Psoas muscle (tissue), 8 donors: ENCODE results near the gene KRT9. TPM values are rescaled to one million over a fixed set of nuclear protein-coding genes. Genes with fewer than 3 reads are reported as not detected.

ENCODE experiments used
- ATAC-seq, 4 donors: fragments of 200-7000 bp; cut with Tn5 transposase; one replicate each; pipeline ENCODE4 v1.9.1; 2020; ENCODE audit warnings: moderate library complexity in 3 of 4, mild to moderate bottlenecking in 2 of 4
- DNase-seq, 2 donors: peaks; one replicate each; pipeline ENCODE4 v3.0.0-alpha.2; 2020
- H3K27ac ChIP-seq: fragments of 200-600 bp; one replicate; pipeline ENCODE4 v1.8.0; 2022
- H3K27me3 ChIP-seq, 3 donors: fragments of 200-600 bp in 1 of 3; one replicate each; pipeline versions ENCODE4 v1.6.1 to v1.8.0; 2013 to 2022; ENCODE audit warnings: low read length in 2 of 3, mild to moderate bottlenecking in 2 of 3, moderate library complexity in 1 of 3; ENCODE audit not compliant: insufficient read depth in 3 of 3
- H3K36me3 ChIP-seq, 2 donors: fragments of 200-600 bp in 1 of 2; one replicate each; pipeline versions ENCODE4 v1.6.1 to v1.8.0; 2013 to 2022; ENCODE audit warnings: low read depth in 1 of 2, mild to moderate bottlenecking in 1 of 2, moderate library complexity in 1 of 2; ENCODE audit not compliant: insufficient read depth in 1 of 2
- H3K4me1 ChIP-seq: fragments of 200-600 bp; one replicate; pipeline ENCODE4 v1.8.0; 2022
- H3K4me3 ChIP-seq: fragments of 200-600 bp; one replicate; pipeline ENCODE4 v1.8.0; 2022; ENCODE audit warnings: mild to moderate bottlenecking
- H3K9me3 ChIP-seq: fragments of 200-600 bp; one replicate; pipeline ENCODE4 v1.8.0; 2022
- WGBS, 3 donors: extraction: QIAGEN DNeasy Blood & Tissue Kit; methylation state at CpG; one replicate each; pipeline versions ENCODE4 v1.1.6 to v1.1.7; 2013; 5-methylcytosine and 5-hydroxymethylcytosine counted together
- intact Hi-C, 2 donors: fragments of 100-400 bp; cut with DNase I; formaldehyde crosslinking; loops; one replicate each; pipeline versions ENCODE4 v1.11.0 to v1.14.2; 2022
- polyA plus RNA-seq, 3 donors: library from polyadenylated mRNA; stranded (reverse); fragments of 200-250 nt; gene quantifications; one replicate each; pipeline ENCODE4 v1.2.3, GENCODE V29; 2013
- total RNA-seq, 4 donors: library from RNA; stranded (reverse); fragmentation: NEBNext Ultra II Directional in 2 of 4; extraction: Animal tissue kit (Norgen Biotek cat#: 25700) in 2 of 4; gene quantifications; one replicate each; pipeline versions ENCODE4 v1.2.1 to v1.2.4, GENCODE V29; 2021 to 2023
- TF ChIP-seq, protein P1 (sequence below): fragments of 200-600 bp; IDR thresholded peaks from one replicate; pipeline ENCODE4 v1.8.0; 2022; ENCODE audit warnings: antibody characterized with exemption
- donor health status: healthy with polysubstance abuse.
- donor health status: DM: no; HTN: no; CAD: no; lungs with moderate emphysema.
- donor health status: Bipolar disorder and iron deficiency.
- donor health status: healthy.
- donor health status: DM: yes; HTN: yes; CAD: no.
- donor health status: DM: no; HTN: no; CAD: no.
- donor health status: DM: no; HTN: no; CAD: no.
- donor health status: DM: yes; HTN: yes; CAD: no.

KRT9 gene
- total and polyA plus RNA-seq, 7 donors, result 0.01 TPM; not detected in 6

DNA sequence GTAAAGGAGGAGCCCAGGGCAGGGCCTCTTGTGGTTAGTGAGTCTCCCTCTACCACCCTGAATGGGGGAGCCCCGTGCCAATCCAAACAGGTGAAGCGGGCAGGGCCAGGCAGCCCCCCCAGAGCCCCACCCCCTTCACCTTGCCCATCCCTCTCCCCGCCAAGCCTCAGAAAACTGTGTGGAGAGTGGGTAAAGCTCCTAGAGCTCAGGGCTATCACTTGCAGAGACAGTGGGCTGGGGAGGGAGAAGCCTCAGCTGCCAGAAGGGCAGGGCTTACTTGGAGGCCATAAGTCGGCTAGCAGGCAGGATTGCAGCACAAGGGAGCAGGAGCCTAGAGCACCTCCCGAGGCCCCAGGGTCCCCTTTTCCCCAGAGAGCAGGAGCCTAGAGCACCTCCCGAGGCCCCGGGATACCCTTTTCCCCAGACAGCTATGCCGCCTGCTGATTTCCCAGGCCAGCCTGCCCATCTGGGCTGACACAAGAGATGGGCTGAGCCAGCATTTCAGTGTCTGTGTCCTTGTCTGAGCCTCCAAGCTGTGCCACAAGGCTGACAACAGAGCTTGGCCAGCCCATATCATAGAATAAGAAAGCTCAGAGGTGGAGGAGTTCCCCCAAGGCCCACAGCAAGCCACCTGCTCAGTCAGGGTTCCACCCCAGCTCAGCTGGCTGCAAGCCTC is 21.6 kb upstream of the KRT9 start:
- H3K4me3 ChIP-seq, result no peak overlapping the region
- WGBS, 3 donors, result 52 to 59% (median 54%) methylated on average over 6 to 8 of the region's 8 CpGs

DNA sequence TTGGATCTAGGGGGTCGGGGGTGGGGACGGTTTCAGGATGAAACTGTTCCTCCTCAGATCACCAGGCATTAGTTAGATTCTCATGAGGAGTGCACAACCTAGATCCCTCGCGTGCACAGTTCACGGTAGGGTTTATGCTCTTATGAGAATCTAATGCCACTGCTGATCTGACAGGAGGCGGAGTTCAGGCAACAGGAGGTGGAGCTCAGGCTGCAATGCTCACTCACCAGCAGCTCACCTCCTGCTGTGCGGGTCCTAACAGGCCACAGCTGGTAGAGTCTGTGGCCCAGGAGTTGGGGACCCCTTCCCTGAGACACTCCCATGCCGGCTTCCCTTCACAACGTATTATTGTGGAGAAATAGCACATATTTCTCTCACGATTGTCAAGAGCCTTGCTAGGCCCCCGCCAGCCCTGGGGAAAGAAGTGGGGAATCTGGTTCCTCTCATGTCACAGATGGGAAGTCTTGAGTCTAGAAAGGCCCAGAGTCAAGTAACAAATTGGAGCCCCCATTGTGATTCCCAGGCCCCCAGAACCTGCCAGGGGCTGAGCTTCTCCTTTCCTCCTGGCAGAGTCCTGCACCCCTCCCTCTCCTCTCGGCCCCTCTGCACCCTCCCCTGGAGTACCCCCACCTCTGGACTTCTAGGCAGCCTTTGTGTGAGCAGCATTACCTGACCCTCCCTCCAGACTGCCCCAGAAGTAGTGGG is 20.9 kb upstream of the KRT9 start:
- H3K36me3 ChIP-seq, result no peaks in the 10 kb centered on the region
- TF ChIP-seq, protein P1, sequence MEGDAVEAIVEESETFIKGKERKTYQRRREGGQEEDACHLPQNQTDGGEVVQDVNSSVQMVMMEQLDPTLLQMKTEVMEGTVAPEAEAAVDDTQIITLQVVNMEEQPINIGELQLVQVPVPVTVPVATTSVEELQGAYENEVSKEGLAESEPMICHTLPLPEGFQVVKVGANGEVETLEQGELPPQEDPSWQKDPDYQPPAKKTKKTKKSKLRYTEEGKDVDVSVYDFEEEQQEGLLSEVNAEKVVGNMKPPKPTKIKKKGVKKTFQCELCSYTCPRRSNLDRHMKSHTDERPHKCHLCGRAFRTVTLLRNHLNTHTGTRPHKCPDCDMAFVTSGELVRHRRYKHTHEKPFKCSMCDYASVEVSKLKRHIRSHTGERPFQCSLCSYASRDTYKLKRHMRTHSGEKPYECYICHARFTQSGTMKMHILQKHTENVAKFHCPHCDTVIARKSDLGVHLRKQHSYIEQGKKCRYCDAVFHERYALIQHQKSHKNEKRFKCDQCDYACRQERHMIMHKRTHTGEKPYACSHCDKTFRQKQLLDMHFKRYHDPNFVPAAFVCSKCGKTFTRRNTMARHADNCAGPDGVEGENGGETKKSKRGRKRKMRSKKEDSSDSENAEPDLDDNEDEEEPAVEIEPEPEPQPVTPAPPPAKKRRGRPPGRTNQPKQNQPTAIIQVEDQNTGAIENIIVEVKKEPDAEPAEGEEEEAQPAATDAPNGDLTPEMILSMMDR, result no peak
- no peak for ATAC-seq
- DNase-seq, result no peak
- intact Hi-C loops, result no loop called here
- WGBS, 3 donors, result 70 to 81% (median 73%) methylated on average over 12 of the region's 12 CpGs
- H3K4me3 ChIP-seq, result no peak overlapping the region
- H3K4me1 ChIP-seq, result no peaks in the 10 kb centered on the region
- H3K27ac ChIP-seq, result no peak overlapping the region
- peaks cover 0 to 3% (median 2%) of the 10 kb centered on the region in 3 donors for H3K27me3 ChIP-seq
- H3K9me3 ChIP-seq, result no peaks in the 10 kb centered on the region

More for the DNA sequence above, 21.6 kb upstream of the KRT9 start:
- Histone ChIP-seq H3K36me3 (no peaks in the 10 kb centered on the region), H3K27ac (no peak overlapping the region), H3K4me1 (no peaks in the 10 kb centered on the region), H3K27me3 (peaks cover 0 to 3% (median 2%) of the 10 kb centered on the region in 3 donors), H3K9me3 (no peaks in the 10 kb centered on the region)
- DNase-seq, result no peak
- no peak for ATAC-seq
- TF ChIP-seq, protein P1, result no peak
- intact Hi-C loops, result no loop called here

GRCh38 chr17:41589301-41589700 is 17.4 kb upstream of the KRT9 start:
- peaks cover 0 to 3% (median 0%) of the 10 kb centered on the region in 3 donors for H3K27me3 ChIP-seq
- DNase-seq, result no peak
- ATAC-seq, result no peak
- TF ChIP-seq, protein P1, result no peak
- H3K27ac ChIP-seq, result no peak overlapping the region
- no peaks in the 10 kb centered on the region for H3K9me3 ChIP-seq
- intact Hi-C loops, result no loop called here
- 61 to 68% (median 62%) methylated on average over 3 of the region's 3 CpGs for WGBS, 3 donors
- no peaks in the 10 kb centered on the region for H3K4me1 ChIP-seq
- no peak overlapping the region for H3K4me3 ChIP-seq
- H3K36me3 ChIP-seq, result no peaks in the 10 kb centered on the region

- no peak overlapping the region for H3K4me3 ChIP-seq
- no peaks in the 10 kb centered on the region for H3K36me3 ChIP-seq
- no peak for ATAC-seq
- intact Hi-C loops, result no loop called here
- 74 to 86% (median 74%) methylated on average over 6 to 8 of the region's 8 CpGs for WGBS, 3 donors
- H3K9me3 ChIP-seq, result no peaks in the 10 kb centered on the region
- DNase-seq, result no peak
- TF ChIP-seq, protein P1, result no peak
- H3K27ac ChIP-seq, result no peak overlapping the region
- H3K27me3 ChIP-seq, result no peaks in the 10 kb centered on the region
- no peaks in the 10 kb centered on the region for H3K4me1 ChIP-seq
Observed at GRCh38 chr17:41588126-41588810, 16.4 kb upstream of the KRT9 start.
